Inflammatory macrophage treated with lipopolysaccharide for 1 hour (primary cell): ENCODE data around the gene HS3ST6.
A peak's percentile ranks its signal among the peaks of the same experiment; 100 is the strongest.

Experiments
- DNase-seq, 2 donors: peaks; one replicate each; pipeline ENCODE4 v3.0.0-alpha.2; 2020 to 2022

HS3ST6 gene

GRCh38 chr16:1874854-1875253 lies 43.4 kb downstream of the HS3ST6 start:
- no peak for DNase-seq

GRCh38 chr16:1871974-1872635 lies 46.1 kb downstream of the HS3ST6 start, which contains the start of gene MEIOB:
Gene MEIOB, minus strand, starts transcription at chr16:1872164. Its CDS starts 3,989 bp downstream, at chr16:1868175.
- DNase-seq, result peak; percentile 27 to 78

DNA sequence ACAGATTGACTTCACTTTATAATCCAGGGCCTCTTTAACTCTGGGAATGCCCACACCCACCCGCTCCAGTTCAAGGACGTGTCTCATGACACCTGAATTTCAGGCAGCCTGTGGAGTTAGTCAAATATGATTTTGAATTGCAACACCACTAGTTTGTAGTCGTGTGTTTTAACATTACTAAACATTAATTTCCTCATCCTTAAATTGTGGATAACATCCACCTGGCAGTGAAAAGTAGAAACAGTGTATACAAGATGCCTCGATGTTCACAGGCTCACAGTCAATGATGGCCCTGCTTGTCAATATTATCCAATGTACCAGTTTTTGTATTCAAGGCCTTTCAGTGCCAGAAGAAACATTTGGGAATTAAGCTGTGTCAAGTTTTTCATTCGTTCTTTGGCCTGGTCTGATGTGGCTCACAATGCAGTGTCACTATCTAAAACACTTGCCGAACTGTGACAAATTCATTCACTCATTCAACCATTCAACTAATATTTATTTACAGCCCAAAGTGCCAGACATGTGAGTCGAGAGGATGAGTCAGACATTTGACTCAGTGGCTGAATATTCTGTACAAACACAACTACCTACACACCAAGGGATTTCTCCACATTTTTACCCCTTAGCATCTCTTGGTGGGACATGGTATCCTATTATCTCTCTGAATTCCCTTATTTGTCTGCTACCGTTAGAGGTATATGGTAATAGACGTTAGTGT lies 47.7 kb downstream of the HS3ST6 start:
- DNase-seq, result peak in 1 of 2 donors; percentile 10

- DNase-seq, result no peak
Measured at GRCh38 chr16:1865902-1866690, 52.1 kb downstream of the HS3ST6 start.

GRCh38 chr16:1863681-1864460 lies 54.3 kb downstream of the HS3ST6 start:
- DNase-seq, result peak; percentile 9 to 54

- no peak for DNase-seq
Measured at GRCh38 chr16:1862394-1862793, 55.8 kb downstream of the HS3ST6 start.

DNA sequence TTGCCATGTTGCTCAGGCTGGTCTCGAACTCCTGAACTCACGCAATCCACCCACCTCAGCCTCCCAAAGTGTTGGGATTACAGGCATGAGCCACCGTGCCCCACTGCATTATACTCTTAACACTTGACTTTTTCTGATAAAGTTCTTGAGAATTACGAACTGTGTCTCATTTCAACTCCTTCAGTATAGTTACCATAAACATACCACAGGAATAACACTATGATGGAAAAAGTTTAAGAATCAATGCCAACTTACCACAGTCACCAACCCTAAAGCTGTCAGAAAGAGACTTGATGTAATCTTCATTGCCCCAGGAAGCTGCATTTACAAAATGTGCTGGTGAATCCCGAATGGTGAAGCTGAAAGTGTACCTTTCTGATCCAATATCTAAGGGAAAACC lies 56.5 kb downstream of the HS3ST6 start:
- no peak for DNase-seq
